HepG2 (cell line): ENCODE measurements around the gene LRP5. TPM values are rescaled to one million over a fixed set of nuclear protein-coding genes. Genes with fewer than 3 reads are reported as not detected.
A peak's percentile ranks its signal among the peaks of the same experiment; 100 is the strongest.

Experiments used
- AHR ChIP-seq: IDR thresholded peaks from 2 replicates; pipeline ENCODE4 v1.6.1; 2018; ENCODE audit warnings: missing genetic modification reagents, missing compliant biosample characterization
- HMG20A ChIP-seq: IDR thresholded peaks from 2 replicates; pipeline ENCODE4 v1.6.1; 2016; ENCODE audit warnings: borderline replicate concordance
- IRF2 ChIP-seq: IDR thresholded peaks from 2 replicates; pipeline ENCODE4 v1.6.1; 2018; ENCODE audit warnings: missing genetic modification reagents, missing compliant biosample characterization
- ISL2 ChIP-seq: sonication (generic); formaldehyde crosslinking; IDR thresholded peaks from 2 replicates; pipeline ENCODE4 v1.5.0; 2020; ENCODE audit warnings: missing genetic modification reagents
- JUND ChIP-seq: sonication (generic); formaldehyde crosslinking; IDR thresholded peaks from 2 replicates; pipeline ENCODE4 v1.8.0; 2022; ENCODE audit warnings: mild to moderate bottlenecking, missing genetic modification reagents
- KDM4B ChIP-seq: sonication (generic); formaldehyde crosslinking; IDR thresholded peaks from 2 replicates; pipeline ENCODE4 v1.4.0; 2020; ENCODE audit warnings: missing genetic modification reagents
- MIXL1 ChIP-seq: IDR thresholded peaks from 2 replicates; pipeline ENCODE4 v1.6.1; 2016
- POGZ ChIP-seq: sonication (generic); formaldehyde crosslinking; IDR thresholded peaks from 2 replicates; pipeline ENCODE4 v1.4.0; 2020; ENCODE audit warnings: mild to moderate bottlenecking, missing genetic modification reagents
- PRMT3 ChIP-seq: sonication (generic); formaldehyde crosslinking; IDR thresholded peaks from 2 replicates; pipeline ENCODE4 v1.8.1; 2022; ENCODE audit warnings: low read depth, mild to moderate bottlenecking, moderate library complexity, missing genetic modification reagents, borderline replicate concordance
- SNAI1 ChIP-seq: sonication (generic); formaldehyde crosslinking; IDR thresholded peaks from 2 replicates; pipeline ENCODE4 v1.5.0; 2020; ENCODE audit warnings: mild to moderate bottlenecking, missing genetic modification reagents, borderline replicate concordance
- ZNF138 ChIP-seq: sonication (generic); formaldehyde crosslinking; IDR thresholded peaks from 2 replicates; pipeline ENCODE4 v1.5.0; 2020; ENCODE audit warnings: mild to moderate bottlenecking, low read depth, missing genetic modification reagents
- ZNF282 ChIP-seq: fragments of 450-650 bp; IDR thresholded peaks from 2 replicates; pipeline ENCODE4 v1.6.1; 2018; ENCODE audit not compliant: partially characterized antibody
- ZNF296 ChIP-seq: sonication (generic); formaldehyde crosslinking; conservative IDR thresholded peaks from 2 replicates; pipeline ENCODE4 v1.5.0; 2020; ENCODE audit warnings: mild to moderate bottlenecking, missing genetic modification reagents
- ZNF446 ChIP-seq: sonication (generic); formaldehyde crosslinking; IDR thresholded peaks from 2 replicates; pipeline ENCODE4 v1.5.0; 2020; ENCODE audit warnings: mild to moderate bottlenecking, missing genetic modification reagents
- ZNF615 ChIP-seq: sonication (generic); formaldehyde crosslinking; IDR thresholded peaks from 2 replicates; pipeline ENCODE4 v1.5.0; 2020; ENCODE audit warnings: mild to moderate bottlenecking, missing genetic modification reagents, borderline replicate concordance
- polyA plus RNA-seq, 8 experiments: library from polyadenylated mRNA; depleted of rRNA in 3 of 8; stranded (reverse) in 7 of 8; unstranded in 1 of 8; fragments of >200 nt; fragmentation: Illumina TruSeq in 4 of 8; extraction: Trizol in 4 of 8; gene quantifications; 2 replicates each; pipeline versions ENCODE4 v1.2.1 to v1.2.3, GENCODE V29; 2011 to 2016; ENCODE audit warnings: low read depth in 4 of 8, missing spikeins in 1 of 8, mixed read lengths in 1 of 8; ENCODE audit not compliant: insufficient read depth in 1 of 8
- total RNA-seq, 5 experiments: library from RNA; depleted of rRNA; stranded (reverse); fragments of >200 nt; fragmentation: Illumina TruSeq; extraction: Trizol; gene quantifications; 2 replicates each; pipeline ENCODE4 v1.2.3, GENCODE V29; 2016; ENCODE audit warnings: low read depth in 1 of 5
- TF ChIP-seq, protein P1 (sequence below): sonication (generic); formaldehyde crosslinking; IDR thresholded peaks from 2 replicates; pipeline ENCODE4 v1.9.0; 2021; ENCODE audit warnings: missing genetic modification reagents, borderline replicate concordance
- TF ChIP-seq, protein P2 (sequence below): IDR thresholded peaks from 2 replicates; pipeline ENCODE4 v1.6.1; 2016; ENCODE audit warnings: low read depth, control low read depth
- TF ChIP-seq, protein P3 (sequence below): sonication (generic); formaldehyde crosslinking; IDR thresholded peaks from 2 replicates; pipeline ENCODE4 v1.4.0; 2020; ENCODE audit warnings: missing genetic modification reagents; ENCODE audit errors: not compliant biosample characterization
- TF ChIP-seq, protein P4 (sequence below): sonication (generic); formaldehyde crosslinking; IDR thresholded peaks from 2 replicates; pipeline ENCODE4 v1.5.0; 2020; ENCODE audit warnings: mild to moderate bottlenecking, missing genetic modification reagents
- TF ChIP-seq, protein P5 (sequence below): sonication (generic); formaldehyde crosslinking; IDR thresholded peaks from 2 replicates; pipeline ENCODE4 v1.4.0; 2020; ENCODE audit warnings: mild to moderate bottlenecking, low read depth, missing genetic modification reagents

Gene LRP5
- total and polyA plus RNA-seq, 2 of the 13 experiments (the other 11 are each of a cell fraction or from before 2014, with no cell fraction given) = 40.4 to 64.0 TPM

DNA sequence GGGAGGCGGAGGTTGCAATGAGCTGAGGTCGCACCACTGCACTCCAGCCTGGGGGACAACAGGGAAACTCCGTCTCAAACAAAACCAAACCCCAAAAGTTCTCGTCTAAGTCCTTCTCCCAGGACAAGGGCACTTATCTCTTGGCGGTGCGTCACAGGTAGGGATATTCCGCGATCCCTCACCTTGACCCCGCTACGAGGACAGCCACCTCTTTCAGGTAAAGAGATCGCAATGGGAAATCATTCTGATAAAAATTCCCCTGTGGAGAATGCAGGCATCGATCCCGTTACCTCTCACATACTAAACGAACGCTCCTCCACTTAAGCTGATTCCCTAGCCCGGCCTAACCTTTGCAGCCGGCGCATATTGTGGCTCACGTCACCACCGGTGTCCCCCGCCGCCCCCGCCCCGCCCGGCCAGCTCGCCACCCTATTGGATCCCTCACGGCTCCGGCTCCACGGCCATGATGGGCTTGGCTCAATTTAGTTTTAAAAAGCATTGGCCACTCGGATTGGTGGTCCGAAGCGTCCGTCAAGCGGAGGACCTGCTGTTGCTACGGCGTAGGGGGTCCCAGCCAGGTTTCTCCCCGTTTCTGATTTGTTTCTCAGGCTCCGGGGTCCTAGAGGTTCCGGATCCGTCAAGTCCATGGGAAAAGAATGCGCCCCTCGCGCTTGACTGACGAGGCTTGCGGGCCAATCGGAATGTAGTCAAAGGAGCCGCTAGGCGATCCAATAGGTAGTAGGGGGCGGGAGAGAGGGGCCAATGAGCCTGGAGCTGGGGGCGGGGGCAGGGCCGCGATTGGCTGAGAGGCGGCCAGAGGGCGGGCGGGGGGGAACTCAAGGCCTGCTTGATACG, 147.7 kb downstream of the LRP5 start (continued):
- TF ChIP-seq PRMT3 (no peak), JUND (no peak), SNAI1 (CRISPR knock-in tag) (peak; percentile 56; the same call in 1 of the 2 replicates), AHR (no peak), IRF2 (CRISPR knock-in tag) (peak; percentile 66), HMG20A (CRISPR knock-in tag) (peak; percentile 35; the same call in 1 of the 2 replicates), KDM4B (CRISPR knock-in tag) (0 out of 2 replicates have a peak, but pooled peaks have one; percentile 23), ZNF138 (CRISPR knock-in tag) (no peak), ZNF282 (no peak), POGZ (CRISPR knock-in tag) (peak; percentile 33; the same call in 1 of the 2 replicates), ZNF446 (CRISPR knock-in tag) (peak; percentile 70; the same call in 1 of the 2 replicates), MIXL1 (CRISPR knock-in tag) (peak; percentile 55; the same call in 1 of the 2 replicates), ZNF615 (CRISPR knock-in tag) (no peak), ISL2 (CRISPR knock-in tag) (peak; percentile 55; the same call in 1 of the 2 replicates), ZNF296 (CRISPR knock-in tag) (no peak)
- TF ChIP-seq, protein P1, sequence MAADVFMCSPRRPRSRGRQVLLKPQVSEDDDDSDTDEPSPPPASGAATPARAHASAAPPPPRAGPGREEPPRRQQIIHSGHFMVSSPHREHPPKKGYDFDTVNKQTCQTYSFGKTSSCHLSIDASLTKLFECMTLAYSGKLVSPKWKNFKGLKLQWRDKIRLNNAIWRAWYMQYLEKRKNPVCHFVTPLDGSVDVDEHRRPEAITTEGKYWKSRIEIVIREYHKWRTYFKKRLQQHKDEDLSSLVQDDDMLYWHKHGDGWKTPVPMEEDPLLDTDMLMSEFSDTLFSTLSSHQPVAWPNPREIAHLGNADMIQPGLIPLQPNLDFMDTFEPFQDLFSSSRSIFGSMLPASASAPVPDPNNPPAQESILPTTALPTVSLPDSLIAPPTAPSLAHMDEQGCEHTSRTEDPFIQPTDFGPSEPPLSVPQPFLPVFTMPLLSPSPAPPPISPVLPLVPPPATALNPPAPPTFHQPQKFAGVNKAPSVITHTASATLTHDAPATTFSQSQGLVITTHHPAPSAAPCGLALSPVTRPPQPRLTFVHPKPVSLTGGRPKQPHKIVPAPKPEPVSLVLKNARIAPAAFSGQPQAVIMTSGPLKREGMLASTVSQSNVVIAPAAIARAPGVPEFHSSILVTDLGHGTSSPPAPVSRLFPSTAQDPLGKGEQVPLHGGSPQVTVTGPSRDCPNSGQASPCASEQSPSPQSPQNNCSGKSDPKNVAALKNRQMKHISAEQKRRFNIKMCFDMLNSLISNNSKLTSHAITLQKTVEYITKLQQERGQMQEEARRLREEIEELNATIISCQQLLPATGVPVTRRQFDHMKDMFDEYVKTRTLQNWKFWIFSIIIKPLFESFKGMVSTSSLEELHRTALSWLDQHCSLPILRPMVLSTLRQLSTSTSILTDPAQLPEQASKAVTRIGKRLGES (CRISPR knock-in tag) = no peak
- TF ChIP-seq, protein P2, sequence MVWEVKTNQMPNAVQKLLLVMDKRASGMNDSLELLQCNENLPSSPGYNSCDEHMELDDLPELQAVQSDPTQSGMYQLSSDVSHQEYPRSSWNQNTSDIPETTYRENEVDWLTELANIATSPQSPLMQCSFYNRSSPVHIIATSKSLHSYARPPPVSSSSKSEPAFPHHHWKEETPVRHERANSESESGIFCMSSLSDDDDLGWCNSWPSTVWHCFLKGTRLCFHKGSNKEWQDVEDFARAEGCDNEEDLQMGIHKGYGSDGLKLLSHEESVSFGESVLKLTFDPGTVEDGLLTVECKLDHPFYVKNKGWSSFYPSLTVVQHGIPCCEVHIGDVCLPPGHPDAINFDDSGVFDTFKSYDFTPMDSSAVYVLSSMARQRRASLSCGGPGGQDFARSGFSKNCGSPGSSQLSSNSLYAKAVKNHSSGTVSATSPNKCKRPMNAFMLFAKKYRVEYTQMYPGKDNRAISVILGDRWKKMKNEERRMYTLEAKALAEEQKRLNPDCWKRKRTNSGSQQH (CRISPR knock-in tag) = no peak
- TF ChIP-seq, protein P3, sequence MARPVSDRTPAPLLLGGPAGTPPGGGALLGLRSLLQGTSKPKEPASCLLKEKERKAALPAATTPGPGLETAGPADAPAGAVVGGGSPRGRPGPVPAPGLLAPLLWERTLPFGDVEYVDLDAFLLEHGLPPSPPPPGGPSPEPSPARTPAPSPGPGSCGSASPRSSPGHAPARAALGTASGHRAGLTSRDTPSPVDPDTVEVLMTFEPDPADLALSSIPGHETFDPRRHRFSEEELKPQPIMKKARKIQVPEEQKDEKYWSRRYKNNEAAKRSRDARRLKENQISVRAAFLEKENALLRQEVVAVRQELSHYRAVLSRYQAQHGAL (CRISPR knock-in tag) = no peak
- TF ChIP-seq, protein P4, sequence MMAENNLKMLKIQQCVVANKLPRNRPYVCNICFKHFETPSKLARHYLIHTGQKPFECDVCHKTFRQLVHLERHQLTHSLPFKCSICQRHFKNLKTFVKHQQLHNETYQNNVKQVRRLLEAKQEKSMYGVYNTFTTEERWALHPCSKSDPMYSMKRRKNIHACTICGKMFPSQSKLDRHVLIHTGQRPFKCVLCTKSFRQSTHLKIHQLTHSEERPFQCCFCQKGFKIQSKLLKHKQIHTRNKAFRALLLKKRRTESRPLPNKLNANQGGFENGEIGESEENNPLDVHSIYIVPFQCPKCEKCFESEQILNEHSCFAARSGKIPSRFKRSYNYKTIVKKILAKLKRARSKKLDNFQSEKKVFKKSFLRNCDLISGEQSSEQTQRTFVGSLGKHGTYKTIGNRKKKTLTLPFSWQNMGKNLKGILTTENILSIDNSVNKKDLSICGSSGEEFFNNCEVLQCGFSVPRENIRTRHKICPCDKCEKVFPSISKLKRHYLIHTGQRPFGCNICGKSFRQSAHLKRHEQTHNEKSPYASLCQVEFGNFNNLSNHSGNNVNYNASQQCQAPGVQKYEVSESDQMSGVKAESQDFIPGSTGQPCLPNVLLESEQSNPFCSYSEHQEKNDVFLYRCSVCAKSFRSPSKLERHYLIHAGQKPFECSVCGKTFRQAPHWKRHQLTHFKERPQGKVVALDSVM (CRISPR knock-in tag) = peak; percentile 31; the same call in 1 of the 2 replicates
- TF ChIP-seq, protein P5, sequence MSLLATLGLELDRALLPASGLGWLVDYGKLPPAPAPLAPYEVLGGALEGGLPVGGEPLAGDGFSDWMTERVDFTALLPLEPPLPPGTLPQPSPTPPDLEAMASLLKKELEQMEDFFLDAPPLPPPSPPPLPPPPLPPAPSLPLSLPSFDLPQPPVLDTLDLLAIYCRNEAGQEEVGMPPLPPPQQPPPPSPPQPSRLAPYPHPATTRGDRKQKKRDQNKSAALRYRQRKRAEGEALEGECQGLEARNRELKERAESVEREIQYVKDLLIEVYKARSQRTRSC = no peak
